MM.1S (cell line): ENCODE measurements around the gene CMPK1.

Experiments
- DNase-seq: peaks from one replicate; pipeline ENCODE4 v3.0.0-alpha.2; 2015
- H2AFZ ChIP-seq: fragments of 300-600 bp; sonication (generic); 2 replicates; pipeline ENCODE4 v1.6.0; 2016; ENCODE audit warnings: antibody characterized with exemption, low read length
- H3F3A ChIP-seq: fragments of 300-600 bp; sonication (generic); 2 replicates; pipeline ENCODE4 v1.6.1; 2016; ENCODE audit warnings: mild to moderate bottlenecking, antibody characterized with exemption, low read length, moderate library complexity, mixed read lengths; ENCODE audit not compliant: insufficient read depth
- H3K27ac ChIP-seq: fragments of 300-600 bp; sonication (generic); 2 replicates; pipeline ENCODE4 v1.5.1; 2016; ENCODE audit warnings: mild to moderate bottlenecking, low read length
- H3K27me3 ChIP-seq: fragments of 300-600 bp; sonication (generic); replicated peaks from 2 replicates; pipeline ENCODE4 v1.6.0; 2016; ENCODE audit warnings: low read length; ENCODE audit not compliant: insufficient read depth
- H3K36me3 ChIP-seq: fragments of 300-600 bp; sonication (generic); replicated peaks from 2 replicates; pipeline ENCODE4 v1.6.1; 2016; ENCODE audit warnings: mild to moderate bottlenecking, low read length, mixed read lengths; ENCODE audit not compliant: insufficient read depth
- H3K4me1 ChIP-seq: fragments of 300-600 bp; sonication (generic); 2 replicates; pipeline ENCODE4 v1.6.1; 2016; ENCODE audit warnings: low read length, mixed read lengths
- H3K4me2 ChIP-seq: fragments of 300-600 bp; sonication (generic); 2 replicates; pipeline ENCODE4 v1.6.0; 2016; ENCODE audit warnings: low read depth, low read length
- H3K4me3 ChIP-seq: fragments of 300-600 bp; sonication (generic); 2 replicates; pipeline ENCODE4 v1.5.1; 2016; ENCODE audit warnings: low read length, mixed read lengths
- H3K79me2 ChIP-seq: fragments of 300-600 bp; sonication (generic); 2 replicates; pipeline ENCODE4 v1.6.1; 2016; ENCODE audit warnings: mixed run types, low read length, mixed read lengths
- H3K9ac ChIP-seq: fragments of 300-600 bp; sonication (generic); 2 replicates; pipeline ENCODE4 v1.6.1; 2016; ENCODE audit warnings: low read length, mixed read lengths
- H3K9me2 ChIP-seq: fragments of 300-600 bp; sonication (generic); replicated peaks from 2 replicates; pipeline ENCODE4 v1.6.1; 2016; ENCODE audit warnings: mild to moderate bottlenecking, low read length, mixed read lengths; ENCODE audit not compliant: insufficient read depth
- H3K9me3 ChIP-seq: fragments of 300-600 bp; sonication (generic); replicated peaks from 2 replicates; pipeline ENCODE4 v1.6.1; 2016; ENCODE audit warnings: mild to moderate bottlenecking, low read length, mixed read lengths; ENCODE audit not compliant: insufficient read depth
- H4K20me1 ChIP-seq: fragments of 300-600 bp; sonication (generic); 2 replicates; pipeline ENCODE4 v1.6.1; 2016; ENCODE audit warnings: mild to moderate bottlenecking, low read length, moderate library complexity, mixed read lengths; ENCODE audit not compliant: insufficient read depth
- CTCF ChIP-seq: fragments of 300-600 bp; sonication (generic); IDR thresholded peaks from 2 replicates; pipeline ENCODE4 v1.5.1; 2016; ENCODE audit warnings: antibody characterized with exemption, low read length, mixed read lengths
- EZH2 ChIP-seq: fragments of 300-600 bp; sonication (generic); optimal IDR thresholded peaks from 2 replicates; pipeline ENCODE3; 2017; ENCODE audit warnings: low read depth, mild to moderate bottlenecking, antibody characterized with exemption, low read length, mixed read lengths
- EZH2phosphoT487 ChIP-seq: fragments of 300-600 bp; sonication (generic); IDR thresholded peaks from 2 replicates; pipeline ENCODE4 v1.6.1; 2018; ENCODE audit warnings: antibody characterized with exemption, low read length

Gene CMPK1

DNA sequence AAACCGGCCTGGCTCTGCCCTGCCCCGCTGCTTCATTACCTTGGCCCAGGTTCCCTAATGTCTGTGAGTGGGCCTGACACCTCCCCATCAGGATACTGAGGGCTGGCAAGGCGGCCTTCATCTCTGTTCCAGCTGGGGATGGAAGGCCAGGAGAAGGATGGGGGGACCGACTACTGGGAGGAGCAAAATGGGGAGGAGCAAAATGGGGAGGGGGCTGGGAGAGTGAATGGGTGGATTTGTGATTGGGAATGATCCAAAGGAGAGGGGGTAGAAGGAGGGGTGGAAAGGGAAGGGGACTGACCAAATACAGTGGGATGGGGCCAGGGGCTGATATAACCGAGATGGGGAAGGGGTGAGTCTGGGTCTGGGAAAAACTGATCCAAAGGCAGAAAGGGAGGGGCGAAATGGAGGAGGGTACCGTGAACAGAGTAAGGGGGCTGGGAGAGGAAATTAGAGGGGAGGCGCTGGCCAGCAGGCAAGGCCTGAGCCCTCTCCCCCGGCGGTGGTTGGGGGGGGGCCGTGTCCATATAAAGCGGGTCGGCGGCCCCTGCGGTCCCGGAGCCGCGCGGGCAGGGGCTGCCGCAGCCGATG is 82.2 kb downstream of the CMPK1 start, which contains the start of gene FOXE3:
TSS of gene FOXE3 (plus strand) at position 558 of the 591 bp plus-strand sequence. CDS start at position 589, 31 bp downstream.
- Histone ChIP-seq H3K9me3 (no peaks in the 10 kb centered on the region), H3K79me2 (no peaks in the 10 kb centered on the region), H3K36me3 (no peaks in the 10 kb centered on the region), H3K9ac (no peak within 1 kb of the TSS), H2AFZ (no peak within 1 kb of the TSS), H3K4me2 (no peak within 1 kb of the TSS), H3K9me2 (no peaks in the 10 kb centered on the region), H3K27me3 (no peaks in the 10 kb centered on the region), H3K27ac (no peak within 1 kb of the TSS), H3F3A (no peaks in the 10 kb centered on the region), H4K20me1 (no peaks in the 10 kb centered on the region), H3K4me1 (no peaks in the 10 kb centered on the region), H3K4me3 (no peak within 1 kb of the TSS)
- no peak for DNase-seq
- TF ChIP-seq CTCF (no peak), EZH2 (no peak), EZH2phosphoT487 (no peak)

DNA sequence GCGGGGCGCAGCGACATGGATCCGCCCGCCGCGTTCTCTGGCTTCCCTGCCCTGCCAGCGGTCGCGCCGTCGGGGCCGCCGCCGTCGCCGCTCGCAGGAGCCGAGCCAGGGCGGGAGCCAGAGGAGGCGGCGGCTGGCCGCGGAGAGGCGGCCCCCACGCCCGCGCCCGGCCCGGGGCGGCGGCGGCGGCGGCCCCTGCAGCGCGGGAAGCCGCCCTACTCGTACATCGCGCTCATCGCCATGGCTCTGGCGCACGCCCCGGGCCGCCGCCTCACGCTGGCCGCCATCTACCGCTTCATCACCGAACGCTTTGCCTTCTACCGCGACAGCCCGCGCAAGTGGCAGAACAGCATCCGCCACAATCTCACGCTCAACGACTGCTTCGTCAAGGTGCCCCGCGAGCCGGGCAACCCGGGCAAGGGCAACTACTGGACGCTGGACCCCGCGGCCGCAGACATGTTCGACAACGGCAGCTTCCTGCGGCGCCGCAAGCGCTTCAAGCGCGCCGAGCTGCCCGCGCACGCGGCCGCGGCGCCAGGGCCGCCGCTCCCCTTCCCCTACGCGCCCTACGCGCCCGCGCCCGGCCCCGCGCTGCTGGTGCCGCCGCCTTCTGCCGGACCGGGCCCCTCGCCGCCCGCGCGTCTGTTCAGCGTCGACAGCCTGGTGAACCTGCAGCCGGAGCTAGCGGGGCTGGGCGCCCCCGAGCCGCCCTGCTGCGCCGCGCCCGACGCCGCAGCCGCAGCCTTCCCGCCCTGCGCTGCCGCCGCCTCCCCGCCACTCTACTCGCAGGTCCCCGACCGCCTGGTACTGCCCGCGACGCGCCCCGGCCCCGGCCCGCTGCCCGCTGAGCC is 83.0 kb downstream of the CMPK1 start:
- Histone ChIP-seq H3K9me3 (no peaks in the 10 kb centered on the region), H3K27ac (no peak overlapping the region), H3K79me2 (no peaks in the 10 kb centered on the region), H3K4me3 (no peak overlapping the region), H3K9ac (no peak overlapping the region), H3K27me3 (no peaks in the 10 kb centered on the region), H3K36me3 (no peaks in the 10 kb centered on the region), H3K4me1 (no peaks in the 10 kb centered on the region), H3K4me2 (no peak overlapping the region), H3F3A (no peaks in the 10 kb centered on the region), H2AFZ (no peak overlapping the region), H3K9me2 (no peaks in the 10 kb centered on the region), H4K20me1 (no peaks in the 10 kb centered on the region)
- TF ChIP-seq EZH2 = no peak
- no peak for TF ChIP-seq EZH2phosphoT487
- DNase-seq = no peak

DNA sequence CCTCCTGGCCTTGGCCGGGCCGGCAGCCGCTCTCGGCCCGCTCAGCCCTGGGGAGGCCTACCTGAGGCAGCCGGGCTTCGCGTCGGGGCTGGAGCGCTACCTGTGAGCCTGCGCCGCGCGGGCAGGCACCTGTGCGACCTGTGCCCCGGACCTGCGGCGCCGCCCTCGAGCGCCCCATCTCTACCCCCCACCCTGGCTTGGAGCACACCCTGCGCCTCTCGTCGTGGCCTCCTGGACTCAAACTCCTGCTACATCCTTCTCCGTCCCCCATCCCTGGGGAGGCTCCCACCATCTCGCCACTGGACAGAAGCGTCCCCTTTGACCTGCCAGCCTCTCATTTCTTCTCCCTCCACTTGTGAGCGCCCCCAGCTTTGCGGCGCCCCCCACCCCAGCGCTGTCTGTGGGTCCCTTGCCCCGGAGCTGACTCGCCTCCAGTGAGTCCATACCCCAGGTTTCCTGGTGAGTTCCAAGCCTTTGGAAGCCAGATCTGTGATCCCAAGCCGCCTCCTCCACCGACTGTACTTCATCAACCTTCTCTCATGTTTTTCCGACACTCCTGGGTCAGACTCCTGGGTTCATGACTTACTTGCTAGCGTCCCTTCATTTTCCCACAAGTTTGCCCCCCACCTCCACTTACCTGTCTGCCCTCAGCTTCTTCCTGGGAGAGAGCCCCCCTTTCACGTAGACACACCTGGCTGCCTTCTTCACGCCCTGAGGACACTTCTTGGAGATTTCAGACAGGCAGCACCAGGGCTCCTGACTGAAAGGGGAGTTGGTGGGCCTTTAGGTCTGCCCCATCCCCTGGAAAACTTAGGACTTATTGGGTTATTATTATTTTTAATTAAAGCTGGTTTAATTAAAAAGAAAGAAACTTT is 83.8 kb downstream of the CMPK1 start:
- no peak overlapping the region for H3K4me3 ChIP-seq
- DNase-seq = no peak
- no peaks in the 10 kb centered on the region for H3K36me3 ChIP-seq
- no peaks in the 10 kb centered on the region for H3K4me1 ChIP-seq
- no peak for TF ChIP-seq EZH2
- no peak for TF ChIP-seq CTCF
- no peak for TF ChIP-seq EZH2phosphoT487
- H3F3A ChIP-seq = no peaks in the 10 kb centered on the region
- H4K20me1 ChIP-seq = no peaks in the 10 kb centered on the region
- no peak overlapping the region for H2AFZ ChIP-seq
- no peaks in the 10 kb centered on the region for H3K79me2 ChIP-seq
- H3K27ac ChIP-seq = no peak overlapping the region
- H3K9me2 ChIP-seq = no peaks in the 10 kb centered on the region
- no peak overlapping the region for H3K9ac ChIP-seq
- no peak overlapping the region for H3K4me2 ChIP-seq
- no peaks in the 10 kb centered on the region for H3K9me3 ChIP-seq
- no peaks in the 10 kb centered on the region for H3K27me3 ChIP-seq
